DMS53 treated with DMSO at 0.1 percent for 48 hours (cell line): ENCODE results near the gene UNC5C.

Source experiments
- DNase-seq: peaks from one replicate; lab custom pipeline; 2025; ENCODE audit not compliant: unreplicated experiment; lab: John Stamatoyannopoulos, UW

The UNC5C gene

GRCh38 chr4:95283320-95283719, 265.5 kb downstream of the UNC5C start:
- DNase-seq = no peak

- no peak for DNase-seq
Observed at GRCh38 chr4:95272797-95273196, 276.0 kb downstream of the UNC5C start.

GRCh38 chr4:95272036-95272435, 276.7 kb downstream of the UNC5C start:
- no peak for DNase-seq

GRCh38 chr4:95268819-95269565, 279.8 kb downstream of the UNC5C start:
- no peak for DNase-seq

- no peak for DNase-seq
Observed at GRCh38 chr4:95267081-95267480, 281.7 kb downstream of the UNC5C start.

- DNase-seq = no peak
Observed at GRCh38 chr4:95265814-95266740, 282.7 kb downstream of the UNC5C start.

- no peak for DNase-seq
Observed at GRCh38 chr4:95264843-95265242, 283.9 kb downstream of the UNC5C start.

- no peak for DNase-seq
Observed at GRCh38 chr4:95263960-95264359, 284.8 kb downstream of the UNC5C start.

- DNase-seq = no peak
Observed at GRCh38 chr4:95263391-95263790, 285.4 kb downstream of the UNC5C start.

GRCh38 chr4:95256108-95256835, 292.5 kb downstream of the UNC5C start:
- no peak for DNase-seq

GRCh38 chr4:95255396-95256107, 293.2 kb downstream of the UNC5C start:
- no peak for DNase-seq

- no peak for DNase-seq
Observed at GRCh38 chr4:95251568-95251967, 297.2 kb downstream of the UNC5C start.

- no peak for DNase-seq
Observed at GRCh38 chr4:95250544-95251137, 298.1 kb downstream of the UNC5C start.

- no peak for DNase-seq
Observed at GRCh38 chr4:95249426-95250021, 299.2 kb downstream of the UNC5C start.

GRCh38 chr4:95248720-95249425, 299.9 kb downstream of the UNC5C start:
- peak; percentile 39 for DNase-seq

GRCh38 chr4:95243892-95244291, 304.9 kb downstream of the UNC5C start:
- no peak for DNase-seq

- no peak for DNase-seq
Observed at GRCh38 chr4:95238554-95238953, 310.2 kb downstream of the UNC5C start.

GRCh38 chr4:95232358-95233156, 316.2 kb downstream of the UNC5C start:
- DNase-seq = no peak

GRCh38 chr4:95231681-95232080, 317.1 kb downstream of the UNC5C start:
- DNase-seq = no peak
